GM19099 (cell line): ENCODE data around the gene KIF2C.
A peak's percentile ranks its signal among the peaks of the same experiment; 100 is the strongest.

ENCODE experiments used
- POLR2A ChIP-seq: IDR thresholded peaks from 3 replicates; pipeline ENCODE4 v1.6.1; 2011; ENCODE audit warnings: low read depth; ENCODE audit not compliant: insufficient read length; ENCODE audit errors: extremely low read depth

KIF2C gene

DNA sequence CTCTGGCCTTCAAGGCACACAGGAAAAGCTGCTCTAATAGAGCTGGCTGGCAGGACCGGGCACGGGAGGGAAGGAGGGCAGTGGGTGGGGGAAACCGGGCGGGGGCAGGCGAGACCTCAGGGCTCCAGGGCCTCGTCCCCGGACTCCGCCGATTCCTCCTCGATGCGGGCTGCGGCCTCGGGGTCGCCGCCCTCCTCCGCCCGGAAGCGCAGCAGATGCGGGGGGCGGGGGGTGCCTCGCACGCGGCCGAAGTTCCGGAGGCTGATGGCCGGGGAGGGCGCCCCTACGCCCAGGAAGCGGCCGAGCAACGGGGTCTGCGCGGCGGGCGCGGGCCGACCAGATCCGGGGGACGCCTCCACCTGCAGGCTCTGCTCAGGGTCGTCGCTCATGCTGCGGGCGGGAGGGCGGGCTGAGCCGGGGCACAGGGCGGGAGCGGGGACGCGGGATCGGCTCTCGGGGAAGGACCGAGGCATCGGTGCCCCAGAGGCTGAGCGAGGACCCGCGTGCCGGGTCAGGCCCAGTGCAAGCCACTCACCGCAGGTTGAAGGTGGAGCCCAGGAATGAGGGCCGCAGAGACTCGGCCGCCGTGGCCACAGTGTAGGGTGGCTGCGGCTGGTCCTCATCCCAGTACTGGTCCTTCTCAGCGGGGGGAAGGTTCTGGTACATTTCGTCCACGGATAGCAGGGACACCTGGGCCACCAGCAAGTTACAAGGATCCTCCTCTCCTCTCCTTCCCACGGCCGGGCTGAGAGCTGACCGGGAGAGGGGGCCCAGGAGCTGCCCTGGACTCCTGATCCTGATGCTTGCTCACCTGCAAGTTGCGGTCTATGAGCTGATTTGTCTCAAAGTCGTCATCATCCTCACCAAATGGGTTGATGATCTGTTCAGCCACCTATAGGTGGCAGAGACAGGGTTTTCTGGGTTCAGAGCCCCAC lies 44.7 kb downstream of the KIF2C start:
- peak; percentile 62 for TF ChIP-seq POLR2A

DNA sequence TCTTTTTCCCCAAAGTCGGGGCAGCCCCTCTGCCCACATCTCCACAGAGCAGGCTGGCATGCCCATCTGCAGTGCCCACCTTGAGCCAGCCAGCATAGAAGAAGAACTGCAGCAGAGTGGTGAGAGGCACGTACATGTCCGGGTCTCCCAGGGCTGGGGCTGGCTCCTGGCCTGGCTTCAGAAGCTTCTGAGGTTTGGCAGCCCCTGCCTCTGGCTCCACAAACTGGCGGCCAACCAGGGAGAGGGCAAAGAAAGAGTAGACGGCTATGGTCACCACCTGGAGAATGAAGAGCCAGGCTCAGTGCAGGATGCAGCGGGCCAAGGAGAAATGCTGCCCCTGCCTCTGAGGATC lies 45.4 kb downstream of the KIF2C start:
- no peak for TF ChIP-seq POLR2A

DNA sequence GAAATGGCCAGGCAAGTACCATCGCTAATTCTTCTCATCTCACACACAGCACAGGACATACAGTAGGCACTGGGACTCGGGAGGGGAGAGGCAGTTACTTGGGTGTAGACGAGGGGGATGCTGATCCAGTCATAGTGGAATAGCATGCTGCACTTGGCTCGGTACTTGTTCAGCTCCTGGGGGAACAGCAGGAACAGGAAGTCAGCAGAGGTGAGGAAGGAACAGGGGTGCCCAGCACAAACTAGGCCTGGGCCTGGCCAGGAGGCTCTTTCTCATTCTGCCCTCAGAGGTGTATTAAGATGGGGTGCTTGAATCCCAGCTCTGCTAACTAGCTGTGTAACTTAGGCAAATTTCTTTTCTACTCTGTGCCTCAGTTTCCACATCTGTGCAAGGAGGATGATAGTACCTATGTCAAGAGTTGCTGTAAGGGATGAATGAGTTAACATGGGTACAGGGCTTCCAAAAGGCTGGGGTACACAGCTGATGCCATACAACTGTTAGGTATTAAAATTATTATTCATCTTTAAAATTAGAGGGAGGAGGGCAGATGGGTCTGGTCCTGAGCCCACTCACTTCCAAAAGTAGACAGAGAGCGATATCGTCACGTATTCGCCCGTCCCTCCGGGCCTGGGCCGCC lies 46.0 kb downstream of the KIF2C start:
- no peak for TF ChIP-seq POLR2A

GRCh38 chr1:44786138-44786840 lies 46.7 kb downstream of the KIF2C start:
- peak; percentile 43 for TF ChIP-seq POLR2A

- TF ChIP-seq POLR2A: no peak
These were observed 47.3 kb downstream of the KIF2C start for GRCh38 chr1:44786841-44787426.

DNA sequence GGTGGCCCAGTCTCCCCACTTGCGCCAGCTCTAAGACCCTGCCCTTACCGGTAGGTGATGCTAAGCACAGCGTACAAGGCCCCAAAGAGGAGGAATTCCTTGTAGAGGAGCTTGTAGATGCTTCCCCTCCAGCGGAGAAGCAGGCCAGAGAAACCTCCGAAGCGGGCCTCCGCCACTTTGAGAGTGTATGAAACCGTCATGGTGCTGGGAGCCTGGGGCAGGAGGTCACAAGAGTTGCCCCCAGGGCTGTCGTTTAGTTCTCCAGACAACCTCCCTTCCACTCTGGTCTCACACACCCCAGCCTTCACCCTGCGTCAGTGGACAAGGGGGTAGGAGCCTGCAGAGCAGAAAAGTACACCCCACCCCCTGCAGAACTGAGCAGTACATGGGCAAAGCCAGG lies 47.9 kb downstream of the KIF2C start:
- TF ChIP-seq POLR2A: no peak

- TF ChIP-seq POLR2A: no peak
These were observed 48.7 kb downstream of the KIF2C start, which contains the start of gene BEST4 for GRCh38 chr1:44788120-44788860. TSS of gene BEST4 (minus strand) at chr1:44788170. CDS start at chr1:44787705, 465 bp downstream.

GRCh38 chr1:44790968-44791801 lies 51.5 kb downstream of the KIF2C start:
- no peak for TF ChIP-seq POLR2A

GRCh38 chr1:44792736-44793502 lies 53.3 kb downstream of the KIF2C start:
- no peak for TF ChIP-seq POLR2A

- no peak for TF ChIP-seq POLR2A
These were observed 59.1 kb downstream of the KIF2C start for GRCh38 chr1:44798481-44799365.

DNA sequence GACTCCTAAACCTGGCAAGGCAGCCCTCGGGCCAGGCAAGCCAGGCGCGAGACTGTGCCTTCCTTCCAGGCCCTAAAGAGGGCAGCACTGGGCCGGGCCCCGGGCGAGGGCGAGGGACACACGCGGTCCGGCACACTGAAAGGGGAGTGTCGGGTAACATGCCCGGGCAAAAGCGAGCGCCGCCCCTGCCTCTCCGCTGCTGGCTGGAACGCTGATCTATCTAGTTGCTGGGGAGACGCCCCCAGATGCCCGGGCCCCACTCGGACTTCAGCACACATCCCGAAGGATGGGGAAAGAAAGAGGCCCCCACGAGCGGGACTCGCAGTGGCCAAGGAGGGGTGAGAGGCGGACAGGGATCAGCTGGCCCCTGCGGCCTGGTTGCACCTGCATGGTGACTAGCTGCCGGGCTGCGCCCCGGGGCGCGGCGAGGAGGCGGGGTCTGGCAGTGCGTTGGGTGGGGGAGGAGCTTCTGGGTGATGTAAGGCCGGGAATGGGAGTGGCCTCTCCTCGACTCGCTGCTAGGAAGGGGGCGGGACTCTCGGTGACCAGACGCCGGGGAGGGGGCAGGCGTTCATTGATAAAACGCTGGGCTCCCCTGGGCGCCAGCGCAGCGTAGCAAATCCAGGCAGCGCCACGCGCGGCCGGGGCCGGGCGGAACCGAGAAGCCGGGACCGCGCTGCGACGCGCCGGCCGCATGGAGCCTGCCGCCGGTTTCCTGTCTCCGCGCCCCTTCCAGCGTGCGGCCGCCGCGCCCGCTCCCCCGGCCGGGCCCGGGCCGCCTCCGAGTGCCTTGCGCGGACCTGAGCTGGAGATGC lies 60.3 kb downstream of the KIF2C start, which contains the start of gene PLK3:
Gene PLK3 (plus strand): TSS at position 608 of the 815 bp plus-strand sequence. CDS start 87 bp downstream, at position 695.
- peak; percentile 95 for TF ChIP-seq POLR2A
